NB4 (cell line): Measurements from ENCODE around the gene RERE.

ENCODE experiments used
- DNase-seq: peaks from one replicate; pipeline ENCODE4 v3.0.0; 2010; ENCODE audit warnings: low read depth
- H3K4me3 ChIP-seq: one replicate; pipeline ENCODE4 v1.5.1; 2011; ENCODE audit warnings: mild to moderate bottlenecking, low read depth, low read length, moderate library complexity
- MYC ChIP-seq: IDR thresholded peaks from 2 replicates; pipeline ENCODE4 v1.6.1; 2011; ENCODE audit warnings: low read depth, low read length
- POLR2A ChIP-seq: IDR thresholded peaks from 2 replicates; pipeline ENCODE4 v1.6.1; 2011; ENCODE audit warnings: mild to moderate bottlenecking; ENCODE audit not compliant: insufficient read length; ENCODE audit errors: extremely low read depth
- TF ChIP-seq, protein P1 (sequence below): IDR thresholded peaks from one replicate; pipeline ENCODE4 v1.5.1; 2012; ENCODE audit warnings: low read depth, low read length
- TF ChIP-seq, protein P2 (sequence below): IDR thresholded peaks from 2 replicates; pipeline ENCODE4 v1.6.1; 2011; ENCODE audit warnings: low read depth, low read length

The RERE gene

DNA sequence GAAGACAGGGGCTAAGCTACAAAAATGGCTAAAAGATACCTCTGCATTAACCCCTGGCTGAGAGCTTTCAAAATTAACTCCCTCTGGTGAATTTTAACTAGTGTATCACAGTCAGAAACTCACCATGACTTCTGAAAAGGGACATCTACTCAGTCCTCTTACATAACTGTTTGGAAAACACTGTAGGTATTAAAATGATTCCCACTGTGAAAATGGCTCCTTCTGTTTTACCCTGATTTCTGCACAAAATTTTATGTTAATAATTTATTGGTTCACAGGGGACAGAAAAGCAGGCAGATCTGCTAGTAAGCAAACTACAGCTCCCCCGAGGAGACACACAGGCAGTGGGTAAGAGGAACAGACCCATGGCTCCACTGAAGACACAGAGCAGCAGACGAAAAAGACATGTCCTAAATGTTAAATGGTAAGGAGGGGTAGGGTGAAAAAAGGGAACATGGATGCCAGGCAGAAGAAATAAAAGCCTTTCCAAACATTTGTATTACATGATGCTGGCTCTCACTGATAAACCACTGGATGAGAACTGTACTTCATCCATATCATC, 387.8 kb downstream of the RERE start:
- DNase-seq = no peak
- H3K4me3 ChIP-seq = no peak overlapping the region
- no peak for TF ChIP-seq MYC
- no peak for TF ChIP-seq POLR2A
- TF ChIP-seq, protein P1, sequence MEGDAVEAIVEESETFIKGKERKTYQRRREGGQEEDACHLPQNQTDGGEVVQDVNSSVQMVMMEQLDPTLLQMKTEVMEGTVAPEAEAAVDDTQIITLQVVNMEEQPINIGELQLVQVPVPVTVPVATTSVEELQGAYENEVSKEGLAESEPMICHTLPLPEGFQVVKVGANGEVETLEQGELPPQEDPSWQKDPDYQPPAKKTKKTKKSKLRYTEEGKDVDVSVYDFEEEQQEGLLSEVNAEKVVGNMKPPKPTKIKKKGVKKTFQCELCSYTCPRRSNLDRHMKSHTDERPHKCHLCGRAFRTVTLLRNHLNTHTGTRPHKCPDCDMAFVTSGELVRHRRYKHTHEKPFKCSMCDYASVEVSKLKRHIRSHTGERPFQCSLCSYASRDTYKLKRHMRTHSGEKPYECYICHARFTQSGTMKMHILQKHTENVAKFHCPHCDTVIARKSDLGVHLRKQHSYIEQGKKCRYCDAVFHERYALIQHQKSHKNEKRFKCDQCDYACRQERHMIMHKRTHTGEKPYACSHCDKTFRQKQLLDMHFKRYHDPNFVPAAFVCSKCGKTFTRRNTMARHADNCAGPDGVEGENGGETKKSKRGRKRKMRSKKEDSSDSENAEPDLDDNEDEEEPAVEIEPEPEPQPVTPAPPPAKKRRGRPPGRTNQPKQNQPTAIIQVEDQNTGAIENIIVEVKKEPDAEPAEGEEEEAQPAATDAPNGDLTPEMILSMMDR = no peak
- TF ChIP-seq, protein P2, sequence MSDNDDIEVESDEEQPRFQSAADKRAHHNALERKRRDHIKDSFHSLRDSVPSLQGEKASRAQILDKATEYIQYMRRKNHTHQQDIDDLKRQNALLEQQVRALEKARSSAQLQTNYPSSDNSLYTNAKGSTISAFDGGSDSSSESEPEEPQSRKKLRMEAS = no peak

DNA sequence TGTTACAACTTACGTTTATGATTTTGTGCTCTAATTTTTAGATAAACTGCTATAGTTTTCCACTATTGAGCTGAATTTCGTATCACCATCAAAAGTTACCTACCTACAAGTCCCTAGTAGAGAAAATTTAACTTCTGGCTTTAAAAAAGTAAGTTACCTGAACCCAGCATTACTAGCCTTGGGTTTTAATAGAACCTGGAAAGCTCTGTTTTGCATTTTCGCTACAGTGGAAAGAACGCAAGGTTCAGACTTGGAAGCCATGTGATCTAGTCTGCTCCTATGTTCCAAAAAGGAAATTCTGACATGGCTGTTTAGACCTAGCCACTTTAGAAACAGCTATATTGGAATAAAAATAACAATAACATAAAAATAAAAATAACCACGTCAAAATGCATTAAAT, 389.0 kb downstream of the RERE start:
- DNase-seq = no peak
- TF ChIP-seq, protein P2 = no peak
- TF ChIP-seq POLR2A = no peak
- TF ChIP-seq MYC = no peak
- TF ChIP-seq, protein P1 = no peak
- H3K4me3 ChIP-seq = no peak overlapping the region

DNA sequence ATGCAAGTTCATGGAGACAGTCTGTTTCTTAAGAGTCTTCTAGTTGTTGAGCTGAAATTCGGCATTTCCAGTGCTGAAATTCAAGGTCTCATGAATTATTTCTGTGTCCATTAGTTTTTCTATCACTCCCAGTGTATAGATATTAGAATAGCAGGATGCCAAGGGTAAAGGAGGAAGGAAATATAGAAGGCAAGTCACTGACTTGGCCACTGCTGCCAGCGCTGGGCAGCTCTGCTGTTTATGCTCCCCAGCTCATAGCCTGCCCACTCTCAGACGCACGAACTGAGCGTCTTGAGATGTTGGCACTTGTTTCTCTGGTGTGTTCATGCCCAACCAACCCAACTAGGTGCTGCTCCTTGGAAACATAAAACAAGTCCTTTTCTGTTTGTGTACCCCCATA, 389.5 kb downstream of the RERE start:
- peak overlapping the region; percentile 25 for H3K4me3 ChIP-seq
- TF ChIP-seq MYC (no peak), POLR2A (no peak)
- TF ChIP-seq, protein P2 = no peak
- TF ChIP-seq, protein P1 = no peak
- peak; percentile 30 for DNase-seq

DNA sequence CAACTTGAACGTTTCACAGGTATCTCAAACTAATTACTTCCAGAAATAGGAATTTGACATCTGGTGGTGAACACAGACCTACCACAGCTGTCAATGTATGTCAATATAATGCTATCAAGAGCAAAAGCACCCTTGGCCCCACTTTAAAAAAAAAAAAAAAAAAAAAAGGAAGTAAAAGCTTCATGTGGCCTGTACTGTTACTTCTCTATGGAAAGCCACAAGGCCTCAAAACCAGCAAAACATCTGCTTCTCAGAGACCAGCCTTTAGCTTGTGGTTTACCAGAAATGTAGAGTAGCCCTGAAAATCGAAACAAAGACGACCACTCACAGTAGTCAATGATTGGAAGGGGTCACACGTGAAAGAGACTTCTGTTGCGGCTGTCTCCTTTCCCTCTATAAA, 389.9 kb downstream of the RERE start:
- H3K4me3 ChIP-seq = peak overlapping the region; percentile 25
- peak; percentile 90 for DNase-seq
- peak; percentile 80 for TF ChIP-seq MYC
- no peak for TF ChIP-seq POLR2A
- TF ChIP-seq, protein P1 = no peak
- TF ChIP-seq, protein P2 = peak; percentile 69

DNA sequence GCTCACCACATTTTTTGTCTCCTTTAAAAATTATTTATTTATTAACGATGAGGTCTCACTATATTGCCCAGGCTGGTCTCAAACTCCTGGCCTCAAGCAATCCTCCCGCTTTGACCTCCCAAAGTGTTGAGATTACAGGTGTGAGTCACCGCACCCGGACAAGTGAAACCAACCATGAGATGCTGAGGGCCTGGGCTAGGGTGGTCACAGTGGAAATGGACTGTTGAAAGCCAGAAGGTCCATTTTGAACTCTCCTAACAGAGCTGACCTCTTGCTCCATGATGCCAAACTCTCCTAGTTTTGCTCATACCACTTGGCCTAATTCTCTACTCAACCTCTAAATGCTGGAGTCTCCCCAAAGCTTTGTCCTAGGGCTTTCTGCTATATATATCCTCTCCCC, 390.4 kb downstream of the RERE start:
- TF ChIP-seq POLR2A (no peak), MYC (no peak)
- TF ChIP-seq, protein P1 = no peak
- TF ChIP-seq, protein P2 = no peak
- no peak overlapping the region for H3K4me3 ChIP-seq
- DNase-seq = no peak

DNA sequence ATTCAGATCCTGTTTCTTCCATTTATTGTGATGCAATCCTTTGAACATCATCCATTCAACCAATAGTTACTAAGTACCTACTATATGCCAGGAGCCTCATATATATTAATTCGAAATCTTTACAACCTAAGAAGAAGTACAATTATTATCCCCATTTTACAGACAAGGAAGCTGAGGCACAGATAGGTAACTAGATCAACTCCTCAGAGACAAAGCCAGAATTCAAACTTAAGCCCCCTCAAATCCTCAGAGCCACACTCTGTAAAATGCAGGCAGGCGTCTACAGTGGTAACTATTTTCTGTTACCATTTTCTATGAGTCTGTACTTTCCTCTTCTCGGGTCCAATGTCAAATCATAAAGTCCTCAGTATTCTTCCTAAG, 391.7 kb downstream of the RERE start:
- TF ChIP-seq, protein P2 = no peak
- TF ChIP-seq MYC (no peak), POLR2A (no peak)
- TF ChIP-seq, protein P1 = no peak
- no peak overlapping the region for H3K4me3 ChIP-seq
- DNase-seq = no peak
